HCT116 (cell line): Measurements from ENCODE around the gene PRLR.

Experiments used
- EZH2phosphoT487 ChIP-seq: fragments of 200-600 bp; IDR thresholded peaks from 2 replicates; pipeline ENCODE4 v1.6.1; 2018; ENCODE audit warnings: antibody characterized with exemption, borderline replicate concordance
- FOSL1 ChIP-seq: IDR thresholded peaks from 2 replicates; pipeline ENCODE4 v1.6.1; 2012; ENCODE audit warnings: low read depth
- POLR2A ChIP-seq: IDR thresholded peaks from 2 replicates; pipeline ENCODE4 v1.7.0; 2011; ENCODE audit warnings: borderline replicate concordance; ENCODE audit not compliant: insufficient read depth, insufficient read length; ENCODE audit errors: extremely low read depth
- RAD21 ChIP-seq: IDR thresholded peaks from 2 replicates; pipeline ENCODE4 v1.6.1; 2012; ENCODE audit warnings: low read depth, mild to moderate bottlenecking
- SIN3A ChIP-seq: IDR thresholded peaks from 2 replicates; pipeline ENCODE4 v1.6.1; 2012; ENCODE audit warnings: low read depth
- YY1 ChIP-seq: IDR thresholded peaks from 2 replicates; pipeline ENCODE4 v1.6.1; 2011; ENCODE audit warnings: low read length, low read depth, moderate library complexity, mild to moderate bottlenecking; ENCODE audit not compliant: insufficient replicate concordance; ENCODE audit errors: extremely low read depth
- ZNF274 ChIP-seq: fragments of 200-500 bp; sonication (Bioruptor generic); IDR thresholded peaks from 2 replicates; pipeline ENCODE4 v1.6.1; 2014; ENCODE audit warnings: mild to moderate bottlenecking, low read depth, low read length, inconsistent platforms
- TF ChIP-seq, protein P1 (sequence below), 3 experiments: fragments of 200-600 bp in 1 of 3; sonication (generic) in 1 of 3; IDR thresholded peaks in 2 of 3; conservative IDR thresholded peaks in 1 of 3; 2 replicates each; pipeline ENCODE4 v1.5.1; 2012 to 2017; ENCODE audit warnings: low read depth in 2 of 3, low read length in 2 of 3, antibody characterized with exemption in 1 of 3, borderline replicate concordance in 1 of 3, control low read depth in 1 of 3, mild to moderate bottlenecking in 1 of 3, mixed read lengths in 1 of 3, mixed run types in 1 of 3, moderate library complexity in 1 of 3; ENCODE audit not compliant: insufficient read depth in 1 of 3
- TF ChIP-seq, protein P2 (sequence below): IDR thresholded peaks from 2 replicates; pipeline ENCODE4 v1.6.1; 2012; ENCODE audit warnings: low read depth

DNA sequence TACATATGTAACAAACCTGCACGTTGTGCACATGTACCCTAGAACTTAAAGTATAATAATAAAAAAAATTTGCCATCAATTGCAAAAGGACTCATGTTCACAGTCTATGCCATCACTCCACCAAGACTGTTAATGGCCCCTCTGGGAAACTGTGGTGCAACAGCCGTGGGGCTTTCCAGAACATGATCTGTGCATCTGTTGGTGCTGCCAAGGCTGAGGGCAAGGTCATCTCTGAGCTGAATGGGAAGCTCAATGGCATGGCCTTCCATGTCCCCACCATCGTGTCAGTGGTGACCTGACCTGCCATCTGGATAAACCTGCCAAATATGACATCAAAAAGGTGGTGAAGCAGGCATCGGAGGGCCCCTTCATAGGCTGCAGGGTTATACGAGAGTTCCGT is 149.2 kb downstream of the PRLR start:
- TF ChIP-seq FOSL1: no peak
- TF ChIP-seq, protein P1, sequence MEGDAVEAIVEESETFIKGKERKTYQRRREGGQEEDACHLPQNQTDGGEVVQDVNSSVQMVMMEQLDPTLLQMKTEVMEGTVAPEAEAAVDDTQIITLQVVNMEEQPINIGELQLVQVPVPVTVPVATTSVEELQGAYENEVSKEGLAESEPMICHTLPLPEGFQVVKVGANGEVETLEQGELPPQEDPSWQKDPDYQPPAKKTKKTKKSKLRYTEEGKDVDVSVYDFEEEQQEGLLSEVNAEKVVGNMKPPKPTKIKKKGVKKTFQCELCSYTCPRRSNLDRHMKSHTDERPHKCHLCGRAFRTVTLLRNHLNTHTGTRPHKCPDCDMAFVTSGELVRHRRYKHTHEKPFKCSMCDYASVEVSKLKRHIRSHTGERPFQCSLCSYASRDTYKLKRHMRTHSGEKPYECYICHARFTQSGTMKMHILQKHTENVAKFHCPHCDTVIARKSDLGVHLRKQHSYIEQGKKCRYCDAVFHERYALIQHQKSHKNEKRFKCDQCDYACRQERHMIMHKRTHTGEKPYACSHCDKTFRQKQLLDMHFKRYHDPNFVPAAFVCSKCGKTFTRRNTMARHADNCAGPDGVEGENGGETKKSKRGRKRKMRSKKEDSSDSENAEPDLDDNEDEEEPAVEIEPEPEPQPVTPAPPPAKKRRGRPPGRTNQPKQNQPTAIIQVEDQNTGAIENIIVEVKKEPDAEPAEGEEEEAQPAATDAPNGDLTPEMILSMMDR (IDR thresholded peaks at IDR 0.05 in 2 of 3, conservative IDR thresholded peaks at IDR 0.05 in 1 of 3; ENCODE audit: borderline replicate concordance in 1 of 3, insufficient read depth in 1 of 3, low read depth in 2 of 3, low read length in 2 of 3): no peak
- no peak for TF ChIP-seq EZH2phosphoT487
- no peak for TF ChIP-seq ZNF274
- no peak for TF ChIP-seq RAD21
- TF ChIP-seq POLR2A: no peak
- no peak for TF ChIP-seq YY1
- no peak for TF ChIP-seq SIN3A
- TF ChIP-seq, protein P2, sequence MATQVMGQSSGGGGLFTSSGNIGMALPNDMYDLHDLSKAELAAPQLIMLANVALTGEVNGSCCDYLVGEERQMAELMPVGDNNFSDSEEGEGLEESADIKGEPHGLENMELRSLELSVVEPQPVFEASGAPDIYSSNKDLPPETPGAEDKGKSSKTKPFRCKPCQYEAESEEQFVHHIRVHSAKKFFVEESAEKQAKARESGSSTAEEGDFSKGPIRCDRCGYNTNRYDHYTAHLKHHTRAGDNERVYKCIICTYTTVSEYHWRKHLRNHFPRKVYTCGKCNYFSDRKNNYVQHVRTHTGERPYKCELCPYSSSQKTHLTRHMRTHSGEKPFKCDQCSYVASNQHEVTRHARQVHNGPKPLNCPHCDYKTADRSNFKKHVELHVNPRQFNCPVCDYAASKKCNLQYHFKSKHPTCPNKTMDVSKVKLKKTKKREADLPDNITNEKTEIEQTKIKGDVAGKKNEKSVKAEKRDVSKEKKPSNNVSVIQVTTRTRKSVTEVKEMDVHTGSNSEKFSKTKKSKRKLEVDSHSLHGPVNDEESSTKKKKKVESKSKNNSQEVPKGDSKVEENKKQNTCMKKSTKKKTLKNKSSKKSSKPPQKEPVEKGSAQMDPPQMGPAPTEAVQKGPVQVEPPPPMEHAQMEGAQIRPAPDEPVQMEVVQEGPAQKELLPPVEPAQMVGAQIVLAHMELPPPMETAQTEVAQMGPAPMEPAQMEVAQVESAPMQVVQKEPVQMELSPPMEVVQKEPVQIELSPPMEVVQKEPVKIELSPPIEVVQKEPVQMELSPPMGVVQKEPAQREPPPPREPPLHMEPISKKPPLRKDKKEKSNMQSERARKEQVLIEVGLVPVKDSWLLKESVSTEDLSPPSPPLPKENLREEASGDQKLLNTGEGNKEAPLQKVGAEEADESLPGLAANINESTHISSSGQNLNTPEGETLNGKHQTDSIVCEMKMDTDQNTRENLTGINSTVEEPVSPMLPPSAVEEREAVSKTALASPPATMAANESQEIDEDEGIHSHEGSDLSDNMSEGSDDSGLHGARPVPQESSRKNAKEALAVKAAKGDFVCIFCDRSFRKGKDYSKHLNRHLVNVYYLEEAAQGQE: no peak
